Vagina (tissue), 2 donors: ENCODE data around the gene TM7SF3.

ENCODE experiments used
- POLR2A ChIP-seq, 2 donors: fragments of 450-650 bp; IDR thresholded peaks; one replicate each; pipeline ENCODE4 v1.6.1; 2017; ENCODE audit warnings: antibody characterized with exemption in 2 of 2, mild to moderate bottlenecking in 2 of 2, moderate library complexity in 2 of 2
- TF ChIP-seq, protein P1 (sequence below), 3 experiments: fragments of 450-650 bp in 2 of 3; fragments of 200-600 bp in 1 of 3; sonication (generic) in 1 of 3; IDR thresholded peaks; one replicate each; pipeline ENCODE4 v1.5.1; 2017 to 2019; ENCODE audit warnings: antibody characterized with exemption in 3 of 3, mild to moderate bottlenecking in 2 of 3, moderate library complexity in 2 of 3

DNA sequence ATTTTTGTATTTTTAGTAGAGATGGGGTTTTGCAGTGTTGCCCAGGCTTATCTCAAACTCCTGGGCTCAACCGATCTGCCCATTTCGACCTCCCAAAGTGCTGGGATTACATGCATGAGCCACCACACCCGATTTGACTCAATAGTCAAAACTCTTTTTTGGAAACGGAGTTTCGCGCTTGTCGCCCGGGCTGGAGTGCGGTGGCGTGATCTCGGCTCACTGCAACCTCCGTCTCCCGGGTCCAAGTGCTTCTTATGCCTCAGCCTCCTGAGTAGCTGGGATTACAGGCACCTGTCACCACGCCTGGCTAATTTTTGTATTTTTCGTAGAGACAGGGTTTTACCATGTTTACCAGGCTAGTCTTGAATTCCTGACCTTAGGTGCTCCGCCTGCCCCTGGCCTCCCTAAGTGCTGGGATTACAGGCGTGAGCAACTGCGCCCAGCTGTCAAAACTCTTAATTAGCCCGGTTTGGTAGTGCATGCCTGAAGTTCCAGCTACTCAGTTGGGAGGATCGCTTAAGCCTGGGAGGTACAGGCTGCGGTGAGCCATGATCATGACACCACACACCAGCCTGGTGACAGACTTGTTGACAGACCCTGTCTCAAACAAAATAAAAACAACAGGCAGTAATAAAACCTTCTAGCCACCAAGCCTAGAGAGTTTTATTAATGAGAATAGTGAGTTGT, 20.6 kb upstream of the TM7SF3 start:
- no peak for TF ChIP-seq POLR2A (IDR thresholded peaks at IDR 0.05)
- TF ChIP-seq, protein P1, sequence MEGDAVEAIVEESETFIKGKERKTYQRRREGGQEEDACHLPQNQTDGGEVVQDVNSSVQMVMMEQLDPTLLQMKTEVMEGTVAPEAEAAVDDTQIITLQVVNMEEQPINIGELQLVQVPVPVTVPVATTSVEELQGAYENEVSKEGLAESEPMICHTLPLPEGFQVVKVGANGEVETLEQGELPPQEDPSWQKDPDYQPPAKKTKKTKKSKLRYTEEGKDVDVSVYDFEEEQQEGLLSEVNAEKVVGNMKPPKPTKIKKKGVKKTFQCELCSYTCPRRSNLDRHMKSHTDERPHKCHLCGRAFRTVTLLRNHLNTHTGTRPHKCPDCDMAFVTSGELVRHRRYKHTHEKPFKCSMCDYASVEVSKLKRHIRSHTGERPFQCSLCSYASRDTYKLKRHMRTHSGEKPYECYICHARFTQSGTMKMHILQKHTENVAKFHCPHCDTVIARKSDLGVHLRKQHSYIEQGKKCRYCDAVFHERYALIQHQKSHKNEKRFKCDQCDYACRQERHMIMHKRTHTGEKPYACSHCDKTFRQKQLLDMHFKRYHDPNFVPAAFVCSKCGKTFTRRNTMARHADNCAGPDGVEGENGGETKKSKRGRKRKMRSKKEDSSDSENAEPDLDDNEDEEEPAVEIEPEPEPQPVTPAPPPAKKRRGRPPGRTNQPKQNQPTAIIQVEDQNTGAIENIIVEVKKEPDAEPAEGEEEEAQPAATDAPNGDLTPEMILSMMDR (IDR thresholded peaks at IDR 0.05), result no peak
